HG03135 (cell line): ENCODE results near the gene DDX51.

ENCODE experiments used
- ATAC-seq: cut with Tn5 transposase; IDR thresholded peaks from one replicate; pipeline ENCODE4 v1.9.1; 2021; ENCODE audit warnings: mild to moderate bottlenecking, moderate library complexity; ENCODE audit not compliant: unreplicated experiment

DDX51 gene, protein sequence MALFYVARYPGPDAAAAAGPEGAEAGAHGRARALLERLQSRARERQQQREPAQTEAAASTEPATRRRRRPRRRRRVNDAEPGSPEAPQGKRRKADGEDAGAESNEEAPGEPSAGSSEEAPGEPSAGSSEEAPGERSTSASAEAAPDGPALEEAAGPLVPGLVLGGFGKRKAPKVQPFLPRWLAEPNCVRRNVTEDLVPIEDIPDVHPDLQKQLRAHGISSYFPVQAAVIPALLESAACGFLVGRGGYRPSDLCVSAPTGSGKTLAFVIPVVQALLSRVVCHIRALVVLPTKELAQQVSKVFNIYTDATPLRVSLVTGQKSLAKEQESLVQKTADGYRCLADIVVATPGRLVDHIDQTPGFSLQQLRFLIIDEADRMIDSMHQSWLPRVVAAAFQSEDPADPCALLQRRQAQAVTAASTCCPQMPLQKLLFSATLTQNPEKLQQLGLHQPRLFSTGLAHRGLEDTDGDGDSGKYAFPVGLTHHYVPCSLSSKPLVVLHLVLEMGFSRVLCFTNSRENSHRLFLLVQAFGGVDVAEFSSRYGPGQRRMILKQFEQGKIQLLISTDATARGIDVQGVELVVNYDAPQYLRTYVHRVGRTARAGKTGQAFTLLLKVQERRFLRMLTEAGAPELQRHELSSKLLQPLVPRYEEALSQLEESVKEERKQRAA

DNA sequence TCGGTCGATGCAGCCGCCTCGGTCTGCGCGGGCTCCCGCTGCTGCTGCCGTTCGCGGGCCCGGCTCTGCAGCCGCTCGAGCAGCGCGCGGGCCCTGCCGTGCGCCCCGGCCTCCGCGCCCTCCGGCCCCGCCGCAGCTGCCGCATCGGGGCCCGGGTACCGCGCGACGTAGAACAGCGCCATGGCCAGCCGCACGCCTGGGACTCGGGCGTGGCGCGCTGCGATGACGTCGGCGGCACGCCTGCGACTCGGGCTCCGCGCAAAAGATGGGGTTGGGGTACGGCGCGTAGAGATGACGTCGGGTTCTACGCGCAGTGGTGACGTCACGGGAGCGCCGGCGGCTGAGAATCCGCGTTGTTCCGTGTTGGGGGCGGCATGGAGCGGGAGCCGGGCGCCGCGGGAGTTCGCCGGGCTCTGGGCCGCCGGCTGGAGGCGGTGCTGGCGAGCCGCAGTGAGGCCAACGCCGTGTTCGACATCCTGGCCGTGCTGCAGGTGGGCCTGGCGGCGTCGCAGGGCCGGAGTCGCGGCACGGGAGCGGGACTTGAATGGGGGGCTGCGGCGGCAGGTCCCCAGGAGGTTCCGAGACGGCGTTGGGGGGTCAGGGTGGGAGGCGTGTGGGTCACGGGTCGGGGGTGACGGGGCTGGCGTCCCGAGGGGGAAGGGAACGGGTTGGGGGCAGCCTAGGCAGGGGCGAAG lies at the start of gene DDX51, which contains the start of gene NOC4L:
Gene DDX51, minus strand, starts transcription at position 205 of the 695 bp plus-strand sequence. Its CDS starts 23 bp downstream, at position 182.
Gene NOC4L, plus strand, starts transcription at position 343 of the 695 bp plus-strand sequence. Its CDS starts 32 bp downstream, at position 375.
- peak; percentile 73 for ATAC-seq

DNA sequence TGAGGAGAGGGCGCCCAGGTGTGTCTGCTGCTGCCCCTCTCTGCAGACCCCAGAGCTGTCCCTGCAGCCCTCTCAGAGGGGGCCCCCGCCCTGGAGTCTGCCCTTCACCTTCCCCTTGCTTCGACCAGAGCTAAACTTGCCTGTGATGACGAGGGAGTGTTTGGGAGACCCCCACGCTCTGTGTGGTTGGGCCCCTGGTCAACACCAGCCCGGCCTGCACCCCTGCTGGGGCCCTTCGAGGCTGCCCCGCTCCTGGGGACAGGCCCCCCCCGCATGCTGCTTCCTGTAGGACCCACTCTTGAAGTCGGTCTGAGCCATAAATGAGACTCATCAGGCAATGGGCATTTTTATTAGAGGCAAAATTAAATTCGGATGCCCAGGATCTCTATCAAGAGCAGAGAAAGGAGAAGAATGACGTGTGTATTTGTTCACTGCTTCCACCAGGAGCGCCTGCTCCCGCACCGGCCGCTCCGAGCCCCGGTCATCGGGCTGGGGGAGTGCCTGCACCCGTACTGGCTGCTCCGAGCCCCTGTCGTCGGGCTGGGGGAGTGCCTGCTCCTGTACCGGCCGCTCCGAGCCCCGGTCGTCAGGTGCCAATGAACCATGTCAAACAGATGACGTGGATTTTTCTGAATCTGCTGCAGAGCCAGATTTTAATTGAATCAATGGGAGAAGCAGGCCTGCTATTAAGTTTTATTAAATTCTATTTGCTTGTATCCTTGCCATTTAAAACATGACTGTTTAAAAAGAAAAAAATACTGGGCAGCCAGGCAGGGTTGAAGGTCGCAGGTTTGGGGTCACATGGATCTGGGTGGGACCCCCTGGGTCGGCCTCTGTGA lies 47.8 kb upstream of the DDX51 start:
- no peak for ATAC-seq

DNA sequence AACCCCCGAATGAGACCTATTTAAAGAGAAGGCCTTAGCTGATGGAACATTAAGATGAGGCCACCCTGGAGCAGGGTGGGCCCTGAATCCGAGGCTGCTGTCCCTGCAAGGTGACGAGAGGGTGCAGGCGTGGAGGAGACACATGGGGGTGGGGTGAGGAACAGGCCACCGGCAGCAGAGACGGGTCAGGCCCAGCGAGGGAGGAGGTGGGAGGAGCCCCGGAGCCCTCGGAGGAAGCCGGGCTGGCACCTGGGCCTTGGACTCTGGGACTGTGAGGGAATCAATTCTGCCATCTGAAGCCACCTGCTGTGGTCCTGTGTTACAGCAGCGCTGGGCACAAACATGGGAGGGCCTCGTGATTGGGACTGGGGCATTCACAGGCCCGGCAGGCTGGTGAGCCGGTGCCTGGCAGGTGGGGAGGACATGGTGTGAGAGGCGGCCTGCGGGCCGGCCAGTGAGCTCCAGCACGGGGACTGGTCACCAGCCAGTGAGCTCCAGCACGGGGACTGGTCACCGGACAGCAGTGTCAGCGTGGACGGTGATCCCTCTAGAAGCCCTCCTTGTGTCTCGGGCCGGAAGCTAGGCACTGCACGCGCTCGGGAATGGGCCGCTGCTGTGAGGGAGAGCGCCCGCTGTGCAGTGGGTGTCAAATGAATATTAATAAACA lies 46.8 kb upstream of the DDX51 start:
- ATAC-seq, result no peak

DNA sequence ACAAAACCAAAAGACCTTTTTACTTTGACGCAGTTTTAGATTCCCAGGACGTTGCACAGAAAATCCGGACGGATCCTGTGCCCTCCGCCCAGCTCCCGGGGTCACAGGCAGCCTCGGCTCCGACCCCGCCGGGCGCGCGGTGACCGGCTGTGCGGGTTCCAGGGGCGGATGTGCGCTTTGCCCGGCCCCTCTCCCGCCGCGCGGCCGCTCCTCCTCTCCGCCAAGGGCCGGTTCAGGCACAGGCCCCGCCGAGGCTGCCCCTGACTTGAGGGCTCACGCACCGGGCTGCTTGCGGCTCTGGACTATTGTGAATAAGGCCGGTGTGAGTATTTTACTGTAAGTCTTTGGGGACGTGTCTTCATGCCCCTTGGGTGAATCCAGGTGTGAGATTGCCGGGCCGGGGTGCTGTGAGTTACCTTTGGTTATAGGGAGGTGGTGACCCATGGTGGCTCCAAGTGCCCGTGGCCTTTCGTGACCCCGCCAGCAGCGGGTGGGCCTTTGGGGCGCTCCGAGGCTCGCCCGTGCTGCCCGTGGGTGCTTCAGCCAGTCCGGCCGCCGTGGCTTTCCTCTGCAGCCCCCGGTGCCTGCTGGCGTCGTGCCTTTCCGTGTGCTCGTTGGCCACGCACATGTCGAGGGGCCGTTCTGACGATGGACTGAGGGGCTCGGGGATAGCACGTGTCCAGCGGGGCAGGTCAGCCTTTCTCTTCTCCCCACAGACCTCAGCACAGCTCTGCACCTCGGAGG lies 46.1 kb upstream of the DDX51 start:
- peak; percentile 27 for ATAC-seq

DNA sequence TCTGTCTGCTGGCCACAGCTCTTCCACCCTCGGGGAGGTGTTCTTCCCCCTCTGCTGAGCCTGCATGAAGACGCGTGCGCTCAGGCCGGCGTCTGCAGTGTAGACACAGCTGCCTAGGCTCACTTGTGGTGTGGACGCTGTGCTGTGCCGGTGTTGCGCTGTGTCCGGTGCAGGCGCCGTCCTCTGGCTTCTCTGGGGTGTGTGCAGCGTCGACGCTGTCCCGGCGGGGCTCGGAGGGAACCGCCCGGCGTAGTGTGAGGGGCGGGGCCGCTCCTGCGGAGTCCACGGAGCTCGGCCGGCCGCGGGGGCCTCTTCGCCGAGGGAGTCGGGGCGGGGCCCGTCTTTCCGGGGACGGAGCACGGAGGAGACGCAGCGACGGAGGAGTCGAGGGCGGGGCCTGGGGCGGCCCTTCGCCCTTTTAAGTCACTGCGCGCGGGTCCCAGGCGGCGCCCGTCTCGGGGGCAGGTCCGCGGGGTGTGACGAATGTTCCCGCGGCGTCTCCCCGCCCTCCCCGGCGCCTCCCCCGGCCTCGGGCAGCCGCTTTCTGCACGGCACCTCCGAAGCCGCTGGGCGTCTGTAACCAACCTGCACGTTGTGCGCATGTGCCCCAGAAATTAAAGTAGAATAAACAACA lies 45.4 kb upstream of the DDX51 start:
- peak; percentile 89 for ATAC-seq

DNA sequence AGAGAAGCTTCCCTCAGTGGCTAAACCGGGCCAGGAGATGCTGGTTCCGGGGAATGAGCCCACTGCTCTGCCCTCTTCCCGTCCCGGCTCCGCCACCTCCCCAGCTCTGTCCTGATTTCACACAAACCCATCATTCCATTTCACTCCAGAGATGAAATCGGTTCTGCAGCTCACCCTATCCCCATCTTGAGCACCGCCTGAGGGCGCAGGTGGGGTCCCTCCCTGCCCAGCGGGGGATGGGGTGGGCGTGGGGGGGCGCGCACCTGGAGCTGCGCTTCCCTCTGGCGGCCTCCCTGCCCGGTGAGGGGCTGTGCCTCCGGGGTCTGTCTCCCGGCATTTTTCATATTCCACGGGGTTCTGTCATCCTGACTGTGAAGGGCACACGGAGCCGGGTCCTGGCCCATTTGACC lies 44.8 kb upstream of the DDX51 start:
- no peak for ATAC-seq

DNA sequence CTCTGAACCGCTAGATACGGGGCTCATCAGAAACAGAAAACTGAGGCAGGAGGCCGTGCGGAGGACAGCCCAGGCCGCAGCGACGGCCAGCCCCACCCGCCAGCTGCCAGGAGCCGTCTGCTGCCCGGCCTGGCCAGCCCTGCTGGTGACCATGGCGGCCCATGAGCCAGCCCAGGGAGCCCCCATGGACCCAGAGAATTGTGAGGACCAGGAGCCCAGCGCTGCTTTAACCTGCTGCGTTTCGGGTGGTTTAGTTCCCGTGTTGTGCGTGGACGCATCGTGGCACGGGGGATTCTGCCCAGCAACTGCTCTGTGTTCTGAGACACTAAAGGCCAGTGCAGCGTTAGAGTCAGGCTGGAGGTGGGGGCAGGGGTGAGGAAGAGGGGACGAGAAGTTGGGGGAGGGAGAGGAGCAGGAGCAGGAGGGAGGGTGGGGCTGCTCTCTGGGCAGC lies 44.4 kb upstream of the DDX51 start:
- no peak for ATAC-seq

DNA sequence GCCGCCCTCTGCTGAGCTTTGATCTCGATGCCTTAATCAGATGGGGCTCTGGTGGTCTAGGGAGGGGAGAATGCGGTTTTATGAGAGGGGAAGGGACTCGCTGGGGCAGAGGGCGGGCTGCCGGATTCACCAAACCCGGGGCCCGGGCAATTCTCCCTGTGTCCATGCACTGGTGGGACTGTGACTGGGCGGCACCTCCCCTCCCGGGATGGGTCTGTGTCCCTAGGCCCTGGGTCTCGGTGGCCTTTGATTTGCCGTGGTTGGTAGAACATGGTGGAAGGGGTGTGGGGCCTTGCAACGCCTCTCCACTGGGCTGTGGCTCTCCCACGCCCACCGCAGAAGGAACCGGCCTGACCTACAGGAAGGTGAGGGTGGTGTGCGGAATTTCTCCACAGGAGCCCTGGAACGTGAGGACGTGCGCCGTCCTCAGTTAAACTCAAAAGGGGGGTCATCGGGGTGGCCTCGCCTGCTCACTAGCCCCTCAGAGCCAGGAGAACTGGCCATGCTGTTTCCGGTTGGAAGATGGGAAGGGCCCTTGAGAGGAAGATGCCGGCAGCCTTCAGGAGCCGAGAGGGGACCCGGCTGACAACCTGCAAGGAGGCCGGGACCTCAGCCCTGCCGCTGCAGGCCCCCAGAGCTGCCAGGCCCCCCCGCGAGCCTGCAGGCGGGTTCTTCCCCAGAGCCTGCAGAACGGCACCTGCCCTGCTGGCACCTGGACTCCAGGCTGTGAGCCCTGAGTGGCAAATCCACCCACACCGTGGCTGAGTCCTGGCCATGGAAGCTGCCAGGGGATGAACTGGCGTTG lies 43.7 kb upstream of the DDX51 start:
- ATAC-seq, result no peak

DNA sequence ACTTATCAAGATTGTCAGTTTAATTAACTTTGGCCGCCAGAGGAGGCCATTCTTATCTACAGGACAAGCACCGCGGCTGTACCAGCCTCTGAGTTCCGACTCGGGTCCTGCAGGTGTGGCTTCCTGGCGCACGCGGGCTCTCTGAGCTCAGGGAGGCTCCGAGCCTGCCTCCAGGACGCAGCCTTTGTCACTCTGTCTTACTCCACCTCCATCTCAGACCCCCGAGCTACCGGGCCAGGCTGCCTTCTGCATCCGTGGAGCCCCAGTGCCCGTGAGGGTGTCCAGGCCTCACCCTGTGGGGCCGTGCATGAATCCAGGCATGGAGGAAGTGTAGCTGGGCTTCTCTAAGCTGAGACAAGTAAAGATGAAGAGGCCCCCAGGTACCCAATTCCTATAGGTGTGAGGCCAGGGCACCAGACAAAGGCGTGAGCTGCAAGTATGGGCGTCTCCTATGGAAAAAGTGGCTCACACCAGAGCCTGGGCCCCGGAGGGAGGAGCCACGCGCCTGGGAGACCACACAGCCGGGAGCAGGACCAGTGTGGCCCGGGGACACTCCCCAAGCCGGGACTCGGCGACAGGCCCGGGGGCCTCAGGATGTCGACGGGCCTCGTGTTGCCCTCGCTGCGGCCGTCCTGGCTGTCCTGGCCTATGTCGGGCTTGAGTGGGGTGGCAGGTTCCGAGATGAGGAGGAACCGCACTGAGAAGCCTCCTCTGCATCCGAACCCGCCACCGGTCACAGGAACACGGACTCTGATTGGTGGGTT lies 42.9 kb upstream of the DDX51 start:
- no peak for ATAC-seq

DNA sequence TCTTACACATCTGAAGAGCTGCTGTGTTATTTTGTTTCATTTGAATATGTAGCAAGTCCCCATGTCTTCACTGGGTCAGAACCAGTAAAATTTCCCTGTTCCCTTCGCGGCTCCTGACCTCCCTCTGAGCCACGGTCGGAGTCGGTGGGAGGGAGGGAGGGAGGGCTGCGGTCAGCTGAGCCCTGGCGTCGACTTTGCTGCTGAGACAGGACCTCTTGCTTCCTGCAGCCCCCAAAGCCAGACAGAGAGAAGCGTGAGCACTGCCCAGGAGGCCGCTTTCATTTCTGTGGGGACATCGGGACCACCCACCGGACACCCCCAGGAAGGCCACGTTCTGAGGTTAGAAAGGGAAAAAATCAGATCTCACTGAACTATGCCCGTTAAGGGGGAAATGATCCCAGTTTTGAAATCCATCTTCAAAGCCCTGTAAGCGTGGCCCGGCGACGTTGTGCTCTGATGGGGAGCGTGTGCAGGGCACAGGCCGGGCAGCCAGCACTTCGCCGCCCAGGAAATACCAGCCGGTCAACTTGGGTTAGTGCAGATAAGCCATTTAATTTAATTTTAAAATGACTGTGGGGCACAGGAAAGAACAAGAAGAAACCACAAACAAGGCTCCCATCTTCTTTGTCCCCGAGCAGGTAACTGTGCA lies 42.2 kb upstream of the DDX51 start:
- no peak for ATAC-seq

DNA sequence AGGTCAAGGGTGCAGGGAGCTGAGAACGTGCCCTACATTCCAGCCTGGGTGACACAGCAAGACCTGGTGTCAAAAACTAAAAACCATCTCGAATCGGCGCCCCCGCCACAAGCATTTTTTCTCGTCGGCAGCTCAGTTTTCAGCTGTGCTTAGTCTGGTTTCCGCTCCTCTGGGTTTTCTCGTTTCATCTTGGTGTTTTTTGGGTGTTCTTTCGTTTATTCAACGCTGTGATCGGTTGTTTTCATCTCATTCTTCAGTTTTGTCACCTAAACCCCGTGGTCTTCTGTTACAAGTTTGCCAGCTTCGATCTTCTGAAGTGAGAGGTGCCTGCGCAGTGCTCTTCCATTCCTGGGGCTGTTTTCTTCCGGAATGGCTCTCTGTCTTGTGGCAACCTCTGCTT lies 41.6 kb upstream of the DDX51 start:
- no peak for ATAC-seq

DNA sequence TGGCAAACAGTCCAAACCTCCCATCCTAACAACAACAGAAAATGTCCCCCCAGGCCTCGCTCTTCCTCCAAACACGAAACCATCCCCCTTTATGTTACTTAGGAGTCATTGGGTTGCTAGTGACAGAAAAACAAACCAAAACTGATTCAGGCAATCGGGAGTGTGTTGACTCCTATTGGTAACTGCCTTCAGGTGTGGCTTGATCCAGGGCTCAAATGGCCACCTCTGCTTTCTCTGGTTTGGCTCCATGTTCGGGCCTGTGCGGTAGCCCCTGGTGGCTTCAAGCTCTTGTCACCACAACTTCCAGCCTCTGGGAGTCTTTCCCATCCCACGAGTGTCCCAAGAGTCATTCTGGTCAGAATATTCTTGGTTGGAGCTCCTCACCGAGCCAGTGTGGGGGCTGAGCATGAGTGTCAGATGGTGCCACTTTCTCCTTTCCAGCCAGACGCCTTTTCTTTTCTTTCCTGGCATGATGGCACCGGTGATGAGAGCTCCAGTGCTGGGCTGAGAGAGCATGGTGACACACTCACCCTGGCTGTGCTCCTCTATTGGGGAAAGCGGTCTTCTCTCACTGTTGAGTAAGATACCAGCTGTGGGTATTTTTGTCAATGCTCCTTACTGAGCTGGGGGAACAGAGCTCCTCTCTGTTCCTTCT lies 38.7 kb upstream of the DDX51 start:
- no peak for ATAC-seq

DNA sequence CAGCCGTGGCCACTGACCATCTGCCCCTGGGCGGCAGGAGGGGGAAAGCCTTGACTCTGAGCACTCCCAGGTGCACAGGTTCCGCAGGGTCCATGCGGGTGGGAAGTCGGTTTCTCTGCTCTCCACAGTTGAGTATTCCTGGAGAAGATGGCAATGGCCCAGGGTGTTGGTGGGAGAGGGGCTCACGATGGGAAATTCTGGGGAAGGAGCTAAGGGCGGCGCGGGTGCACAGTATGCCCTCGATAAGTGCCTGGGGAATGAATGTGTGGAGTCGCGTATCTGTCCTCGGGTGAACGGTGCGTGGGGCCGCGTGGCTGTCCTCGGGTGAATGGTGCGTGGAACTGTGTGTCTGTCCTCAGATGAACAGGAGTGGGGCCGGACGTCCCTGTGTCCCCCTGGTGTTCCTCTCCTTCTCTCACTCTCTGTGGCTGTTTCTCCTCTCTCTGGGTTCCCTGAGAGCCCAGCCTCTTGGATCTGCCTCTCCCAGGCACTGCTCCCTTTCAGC lies 38.1 kb upstream of the DDX51 start:
- no peak for ATAC-seq

DNA sequence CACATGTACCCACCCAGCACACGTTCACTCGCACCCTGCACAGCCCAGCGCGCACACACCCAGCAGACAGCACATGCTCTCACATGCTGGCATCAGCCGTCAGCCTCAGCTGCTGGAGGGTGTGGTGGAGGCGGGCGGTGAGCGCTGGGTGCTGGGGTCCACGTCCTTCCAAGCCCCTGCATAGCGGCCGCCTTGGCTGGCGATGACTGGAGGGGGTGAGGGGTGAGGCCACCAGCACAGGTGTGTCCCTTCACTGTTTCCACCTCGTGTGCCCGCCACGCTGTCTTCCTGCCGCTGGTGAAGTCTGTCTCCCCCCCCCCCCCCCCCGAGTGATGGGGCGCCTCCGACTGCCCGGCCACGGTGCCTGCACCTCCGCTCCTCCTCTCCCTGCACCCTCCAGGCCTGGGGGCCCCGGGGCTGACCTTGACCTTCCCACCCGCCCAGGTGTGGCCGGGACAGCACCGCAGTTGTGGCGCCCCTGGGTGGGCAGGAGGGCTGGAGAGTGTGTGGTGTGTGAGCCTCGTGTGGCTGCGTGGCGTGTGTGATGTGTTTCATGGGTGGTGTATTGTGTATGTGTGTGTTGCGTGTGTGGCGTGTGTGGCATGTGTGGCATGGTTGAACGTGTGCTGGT lies 37.6 kb upstream of the DDX51 start:
- no peak for ATAC-seq

DNA sequence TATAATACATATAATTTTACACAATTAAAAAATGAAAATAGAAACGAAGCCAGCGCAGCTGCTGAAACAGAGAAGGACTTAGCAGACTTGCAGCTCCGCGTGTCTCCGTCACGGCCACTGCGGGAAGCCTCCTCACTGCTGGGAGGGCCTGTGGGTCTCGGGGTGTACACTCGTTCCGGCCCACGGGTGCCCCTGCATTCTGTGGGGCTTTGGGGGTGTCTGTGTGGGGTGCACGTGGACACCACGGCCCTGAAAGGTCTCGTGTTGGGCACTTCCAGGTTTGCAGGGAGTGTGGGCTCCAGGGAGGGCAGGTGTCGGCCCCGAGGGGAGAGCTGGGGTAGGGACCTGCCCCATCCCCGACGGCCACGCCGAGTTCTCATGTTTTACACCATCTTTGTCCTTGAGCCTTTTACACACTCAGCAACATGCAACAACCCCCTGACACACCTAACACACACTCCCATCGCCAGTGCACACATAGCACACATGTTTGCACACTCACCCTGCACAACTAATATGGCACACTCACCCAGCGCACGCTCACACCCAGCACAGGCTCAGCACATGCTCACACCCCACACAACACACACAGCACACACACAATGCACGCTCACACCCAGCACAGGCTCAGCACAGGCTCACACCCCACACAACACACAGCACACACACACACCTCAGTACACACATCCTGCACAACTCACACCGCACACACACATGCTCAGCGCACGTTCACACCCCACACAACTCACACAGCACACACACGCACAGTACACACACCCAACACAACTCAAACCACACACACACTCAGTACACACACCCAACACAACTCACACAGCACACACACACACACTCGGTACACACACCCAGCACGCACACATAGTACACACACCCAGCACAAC lies 36.8 kb upstream of the DDX51 start:
- ATAC-seq, result no peak
